GM12801 (cell line): Measurements from ENCODE around the gene CLIP1.

Source experiments
- TF ChIP-seq, protein P1 (sequence below): IDR thresholded peaks from one replicate; pipeline ENCODE4 v1.5.1; 2011; ENCODE audit warnings: control low read depth; ENCODE audit not compliant: insufficient read length; ENCODE audit errors: extremely low read depth

CLIP1 gene

GRCh38 chr12:122387887-122388286 is 34.6 kb downstream of the CLIP1 start:
- TF ChIP-seq, protein P1, sequence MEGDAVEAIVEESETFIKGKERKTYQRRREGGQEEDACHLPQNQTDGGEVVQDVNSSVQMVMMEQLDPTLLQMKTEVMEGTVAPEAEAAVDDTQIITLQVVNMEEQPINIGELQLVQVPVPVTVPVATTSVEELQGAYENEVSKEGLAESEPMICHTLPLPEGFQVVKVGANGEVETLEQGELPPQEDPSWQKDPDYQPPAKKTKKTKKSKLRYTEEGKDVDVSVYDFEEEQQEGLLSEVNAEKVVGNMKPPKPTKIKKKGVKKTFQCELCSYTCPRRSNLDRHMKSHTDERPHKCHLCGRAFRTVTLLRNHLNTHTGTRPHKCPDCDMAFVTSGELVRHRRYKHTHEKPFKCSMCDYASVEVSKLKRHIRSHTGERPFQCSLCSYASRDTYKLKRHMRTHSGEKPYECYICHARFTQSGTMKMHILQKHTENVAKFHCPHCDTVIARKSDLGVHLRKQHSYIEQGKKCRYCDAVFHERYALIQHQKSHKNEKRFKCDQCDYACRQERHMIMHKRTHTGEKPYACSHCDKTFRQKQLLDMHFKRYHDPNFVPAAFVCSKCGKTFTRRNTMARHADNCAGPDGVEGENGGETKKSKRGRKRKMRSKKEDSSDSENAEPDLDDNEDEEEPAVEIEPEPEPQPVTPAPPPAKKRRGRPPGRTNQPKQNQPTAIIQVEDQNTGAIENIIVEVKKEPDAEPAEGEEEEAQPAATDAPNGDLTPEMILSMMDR = no peak

- TF ChIP-seq, protein P1 = no peak
These were observed 37.1 kb downstream of the CLIP1 start for GRCh38 chr12:122385171-122386016.

DNA sequence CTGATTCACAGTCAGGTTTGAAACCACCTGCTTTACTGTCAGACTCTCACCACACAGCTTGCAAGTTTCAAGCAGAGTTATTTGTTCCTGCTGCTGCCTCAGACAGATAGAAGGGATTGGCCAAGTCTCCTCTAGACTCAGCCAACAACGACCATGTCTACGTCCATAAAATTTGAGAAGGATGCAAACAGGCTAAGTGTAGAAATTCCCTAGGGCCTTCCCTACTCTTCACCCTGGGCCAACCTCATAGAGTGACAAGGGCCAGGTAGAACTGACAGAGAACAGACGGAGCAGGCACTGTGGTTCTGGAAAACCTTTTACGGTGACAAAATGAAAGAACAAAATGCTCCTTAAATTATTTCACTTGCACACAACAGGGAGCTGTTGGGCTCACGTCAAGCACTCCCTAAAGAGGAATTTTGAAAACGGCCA is 39.5 kb downstream of the CLIP1 start:
- TF ChIP-seq, protein P1 = no peak

DNA sequence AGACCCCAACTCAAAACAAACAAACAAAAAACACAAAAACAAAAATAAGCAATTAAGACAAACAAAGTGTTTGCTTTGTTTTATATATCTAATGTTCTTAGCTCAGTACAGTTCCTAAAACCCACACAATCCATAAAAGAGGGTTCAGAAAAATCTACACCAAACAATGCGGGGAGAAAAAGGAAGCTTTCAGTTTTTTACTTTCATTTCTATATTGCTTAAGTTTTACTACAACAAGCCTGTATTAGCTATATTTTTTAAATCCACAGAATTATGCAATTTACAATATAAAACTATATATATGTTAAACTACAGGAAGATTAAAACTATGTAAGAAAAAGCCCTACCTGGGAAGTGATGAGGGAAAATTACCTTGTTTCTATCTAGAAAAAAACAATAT is 41.4 kb downstream of the CLIP1 start:
- TF ChIP-seq, protein P1 = no peak

DNA sequence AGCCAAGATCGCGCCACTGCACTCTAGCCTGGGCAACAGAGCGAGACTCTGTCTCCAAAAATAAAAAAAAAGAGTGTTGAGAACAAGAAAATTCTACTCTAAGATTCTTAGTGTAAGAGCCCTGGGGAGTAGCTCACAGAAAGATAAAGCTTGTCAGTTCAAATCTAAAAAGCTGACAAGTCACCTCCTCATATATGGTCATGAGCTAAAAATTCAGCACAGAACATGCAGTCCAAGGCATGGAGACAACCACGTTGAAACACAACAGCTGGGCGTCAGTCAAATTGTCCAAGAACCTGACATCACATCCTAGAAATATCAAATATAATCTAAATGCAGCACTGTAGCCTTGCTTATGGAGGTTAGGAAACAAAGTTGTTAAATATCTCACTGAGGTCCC is 47.8 kb downstream of the CLIP1 start:
- TF ChIP-seq, protein P1 = no peak

GRCh38 chr12:122371475-122372045 is 50.9 kb downstream of the CLIP1 start:
- TF ChIP-seq, protein P1 = no peak

DNA sequence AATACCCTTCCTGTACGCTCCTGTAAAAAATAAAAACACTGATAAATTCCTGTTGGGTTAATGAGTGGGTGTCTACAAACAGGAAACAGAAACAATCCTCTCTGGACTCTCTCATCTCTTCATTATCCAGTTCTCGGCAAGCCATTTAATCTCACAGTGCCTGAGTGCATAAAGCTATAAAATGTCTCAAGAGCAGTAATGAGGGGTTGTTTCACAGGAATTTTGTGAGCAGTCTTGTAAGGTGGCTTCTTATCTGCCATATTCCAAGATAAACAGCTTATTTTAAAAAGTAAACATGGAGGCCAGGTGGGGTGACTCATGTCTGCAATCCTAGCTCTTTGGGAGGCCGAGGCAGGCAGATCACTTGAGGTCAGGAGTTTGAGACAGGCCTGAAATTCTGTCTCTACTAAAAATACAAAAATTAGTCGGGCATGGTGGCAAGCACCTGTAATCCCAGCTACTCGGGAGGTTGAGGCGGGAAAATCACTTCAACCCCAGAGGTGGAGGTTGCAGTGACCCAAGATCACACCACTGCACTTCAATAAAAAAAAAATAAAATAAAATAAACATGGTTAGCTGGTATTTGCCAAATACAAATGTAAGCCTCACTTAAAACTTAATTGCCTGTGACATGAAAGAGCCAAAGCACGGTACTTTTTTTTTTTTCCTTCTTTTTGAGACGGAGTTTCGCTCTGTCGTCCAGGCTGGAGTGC is 54.0 kb downstream of the CLIP1 start:
- TF ChIP-seq, protein P1 = no peak
